ENCODE data around the gene HMG20A.
A peak's percentile ranks its signal among the peaks of the same experiment; 100 is the strongest.
"Not testable (repeated sequence)": the region's sequence is repeated elsewhere in the genome, so short reads cannot be mapped to it uniquely, and the experiment has no call there.

Gene HMG20A

GRCh38 chr15:77420610-77421369, at the start of gene HMG20A:
Gene HMG20A, plus strand, starts transcription at chr15:77420888. Its CDS starts 37,520 bp downstream, at chr15:77458408.
- peak; percentile 95 for DNase-seq (ENCODE audit: low read depth)

GRCh38 chr15:77371850-77372563, 48.7 kb upstream of the HMG20A start:
- no peak for DNase-seq (ENCODE audit: low read depth)

GRCh38 chr15:77373441-77373840, 47.2 kb upstream of the HMG20A start:
- DNase-seq (ENCODE audit: low read depth) = no peak

- no peak for DNase-seq (ENCODE audit: low read depth)
Measured at GRCh38 chr15:77375133-77375532, 45.6 kb upstream of the HMG20A start.

- no peak for DNase-seq (ENCODE audit: low read depth)
Measured at GRCh38 chr15:77376770-77377169, 43.9 kb upstream of the HMG20A start.

- no peak for DNase-seq (ENCODE audit: low read depth)
Measured at GRCh38 chr15:77380033-77380432, 40.7 kb upstream of the HMG20A start.

- no peak for DNase-seq (ENCODE audit: low read depth)
Measured at GRCh38 chr15:77384086-77384485, 36.6 kb upstream of the HMG20A start.

- no peak for DNase-seq (ENCODE audit: low read depth)
Measured at GRCh38 chr15:77384589-77385359, 35.9 kb upstream of the HMG20A start.

GRCh38 chr15:77386626-77387025, 34.1 kb upstream of the HMG20A start:
- no peak for DNase-seq (ENCODE audit: low read depth)

- DNase-seq (ENCODE audit: low read depth) = no peak
Measured at GRCh38 chr15:77387365-77388105, 33.2 kb upstream of the HMG20A start.

- no peak for DNase-seq (ENCODE audit: low read depth)
Measured at GRCh38 chr15:77391372-77391951, 29.2 kb upstream of the HMG20A start.

- DNase-seq (ENCODE audit: low read depth) = no peak
Measured at GRCh38 chr15:77392762-77393470, 27.8 kb upstream of the HMG20A start.

GRCh38 chr15:77393471-77393840, 27.2 kb upstream of the HMG20A start:
- no peak for DNase-seq (ENCODE audit: low read depth)

- no peak for DNase-seq (ENCODE audit: low read depth)
Measured at GRCh38 chr15:77395013-77395774, 25.5 kb upstream of the HMG20A start.

- DNase-seq (ENCODE audit: low read depth) = no peak
Measured at GRCh38 chr15:77396692-77397091, 24.0 kb upstream of the HMG20A start.

- no peak for DNase-seq (ENCODE audit: low read depth)
Measured at GRCh38 chr15:77398927-77399326, 21.8 kb upstream of the HMG20A start.

GRCh38 chr15:77400258-77400657, 20.4 kb upstream of the HMG20A start:
- DNase-seq (ENCODE audit: low read depth) = no peak

- DNase-seq (ENCODE audit: low read depth) = peak; percentile 45
Measured at GRCh38 chr15:77402740-77403379, 17.8 kb upstream of the HMG20A start.

- not testable (repeated sequence) for DNase-seq (ENCODE audit: low read depth)
Measured at GRCh38 chr15:77406173-77406759, 14.4 kb upstream of the HMG20A start.
